ENCODE results near the gene DST. TPM values are rescaled to one million over a fixed set of nuclear protein-coding genes. Genes with fewer than 3 reads are reported as not detected.

Gene DST
- polyA plus RNA-seq, 1 of the 3 experiments (the other 2 are of a cell fraction), result 64.3 TPM

GRCh38 chr6:56521454-56521853, 121.2 kb downstream of the DST start (continued):
- TF ChIP-seq, protein P1, sequence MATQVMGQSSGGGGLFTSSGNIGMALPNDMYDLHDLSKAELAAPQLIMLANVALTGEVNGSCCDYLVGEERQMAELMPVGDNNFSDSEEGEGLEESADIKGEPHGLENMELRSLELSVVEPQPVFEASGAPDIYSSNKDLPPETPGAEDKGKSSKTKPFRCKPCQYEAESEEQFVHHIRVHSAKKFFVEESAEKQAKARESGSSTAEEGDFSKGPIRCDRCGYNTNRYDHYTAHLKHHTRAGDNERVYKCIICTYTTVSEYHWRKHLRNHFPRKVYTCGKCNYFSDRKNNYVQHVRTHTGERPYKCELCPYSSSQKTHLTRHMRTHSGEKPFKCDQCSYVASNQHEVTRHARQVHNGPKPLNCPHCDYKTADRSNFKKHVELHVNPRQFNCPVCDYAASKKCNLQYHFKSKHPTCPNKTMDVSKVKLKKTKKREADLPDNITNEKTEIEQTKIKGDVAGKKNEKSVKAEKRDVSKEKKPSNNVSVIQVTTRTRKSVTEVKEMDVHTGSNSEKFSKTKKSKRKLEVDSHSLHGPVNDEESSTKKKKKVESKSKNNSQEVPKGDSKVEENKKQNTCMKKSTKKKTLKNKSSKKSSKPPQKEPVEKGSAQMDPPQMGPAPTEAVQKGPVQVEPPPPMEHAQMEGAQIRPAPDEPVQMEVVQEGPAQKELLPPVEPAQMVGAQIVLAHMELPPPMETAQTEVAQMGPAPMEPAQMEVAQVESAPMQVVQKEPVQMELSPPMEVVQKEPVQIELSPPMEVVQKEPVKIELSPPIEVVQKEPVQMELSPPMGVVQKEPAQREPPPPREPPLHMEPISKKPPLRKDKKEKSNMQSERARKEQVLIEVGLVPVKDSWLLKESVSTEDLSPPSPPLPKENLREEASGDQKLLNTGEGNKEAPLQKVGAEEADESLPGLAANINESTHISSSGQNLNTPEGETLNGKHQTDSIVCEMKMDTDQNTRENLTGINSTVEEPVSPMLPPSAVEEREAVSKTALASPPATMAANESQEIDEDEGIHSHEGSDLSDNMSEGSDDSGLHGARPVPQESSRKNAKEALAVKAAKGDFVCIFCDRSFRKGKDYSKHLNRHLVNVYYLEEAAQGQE (IDR thresholded peaks at IDR 0.05; ENCODE audit: low read depth, low read length), result no peak
- TF ChIP-seq JUND (IDR thresholded peaks at IDR 0.05), result no peak
- TF ChIP-seq MXI1 (IDR thresholded peaks at IDR 0.05; ENCODE audit: low read depth, low read length), result no peak
- TF ChIP-seq RXRA (IDR thresholded peaks at IDR 0.05; ENCODE audit: borderline replicate concordance, low read depth), result no peak
- no peak for TF ChIP-seq FOXM1 (IDR thresholded peaks at IDR 0.05; ENCODE audit: low read depth)

- Histone ChIP-seq H2AFZ (ENCODE audit: low read depth) (no peak overlapping the region), H3K4me3 (ENCODE audit: low read depth in 2 of 2, low read length in 1 of 2) (no peak overlapping the region), H3K27me3 (ENCODE audit: insufficient read depth) (no peaks in the 10 kb centered on the region), H3K79me2 (ENCODE audit: insufficient read depth) (peaks cover 78% of the 10 kb centered on the region), H3K4me2 (no peak overlapping the region), H4K20me1 (ENCODE audit: insufficient read depth) (no peaks in the 10 kb centered on the region), H3K27ac (ENCODE audit: low read depth in 2 of 2, low read length in 1 of 2) (no peak overlapping the region), H3K9me2 (no peaks in the 10 kb centered on the region), H3K36me3 (replicated peaks in 1 of 2; ENCODE audit: control insufficient read depth in 1 of 2, insufficient read depth in 2 of 2, low read length in 1 of 2) (peaks cover 80 to 88% of the 10 kb centered on the region in 2 experiments), H3K9ac (no peak overlapping the region), H3K4me1 (ENCODE audit: control insufficient read depth in 1 of 2, insufficient read depth in 2 of 2, low read depth in 1 of 2, low read length in 1 of 2) (peaks cover 16 to 21% of the 10 kb centered on the region in 2 experiments), H3K9me3 (no peaks in the 10 kb centered on the region), H3F3A (replicated peaks; ENCODE audit: insufficient read depth) (peaks cover 24% of the 10 kb centered on the region)
- POLR2A ChIA-PET, result no interaction called here
- TF ChIP-seq MEF2A (IDR thresholded peaks at IDR 0.05; ENCODE audit: borderline replicate concordance, low read depth) (no peak), TCF12 (IDR thresholded peaks at IDR 0.05) (0 out of 2 replicates have a peak, but pooled peaks have one; percentile 21)
- DNase-seq, result no peak
- CTCF ChIA-PET, result interaction anchor here (1.0 to 1.4 kb wide), 4 partner anchors 12 to 75 kb away, joined by 3 to 5 read pairs (median 3); no protein-coding TSS in a partner anchor
- WGBS (ENCODE audit: low lambda C conversion rate), result 76% methylated on average over 1 of the region's 1 CpG
These were observed 122.5 kb downstream of the DST start for GRCh38 chr6:56520218-56520617.

GRCh38 chr6:56518995-56519767, 123.5 kb downstream of the DST start:
- Histone ChIP-seq H3F3A (replicated peaks; ENCODE audit: insufficient read depth) (peaks cover 14% of the 10 kb centered on the region), H3K27ac (ENCODE audit: low read depth in 2 of 2, low read length in 1 of 2) (no peak overlapping the region), H4K20me1 (ENCODE audit: insufficient read depth) (no peaks in the 10 kb centered on the region), H3K4me2 (no peak overlapping the region), H3K9me2 (no peaks in the 10 kb centered on the region), H3K27me3 (ENCODE audit: insufficient read depth) (no peaks in the 10 kb centered on the region), H3K4me3 (ENCODE audit: low read depth in 2 of 2, low read length in 1 of 2) (no peak overlapping the region; a peak in 1 of 4 replicates), H3K9me3 (no peaks in the 10 kb centered on the region), H3K79me2 (ENCODE audit: insufficient read depth) (peaks cover 80% of the 10 kb centered on the region), H3K36me3 (replicated peaks in 1 of 2; ENCODE audit: control insufficient read depth in 1 of 2, insufficient read depth in 2 of 2, low read length in 1 of 2) (peaks cover 85 to 98% of the 10 kb centered on the region in 2 experiments), H2AFZ (ENCODE audit: low read depth) (no peak overlapping the region), H3K9ac (no peak overlapping the region), H3K4me1 (ENCODE audit: control insufficient read depth in 1 of 2, insufficient read depth in 2 of 2, low read depth in 1 of 2, low read length in 1 of 2) (peaks cover 13 to 14% of the 10 kb centered on the region in 2 experiments)
- 77% methylated on average over 5 of the region's 5 CpGs for WGBS (ENCODE audit: low lambda C conversion rate)
- ChIA-PET CTCF (interaction anchor here (1.1 to 1.3 kb wide), 2 partner anchors 18 to 28 kb away, joined by 3 read pairs; no protein-coding TSS in a partner anchor), POLR2A (no interaction called here)
- DNase-seq, result no peak
- TF ChIP-seq NFIC (IDR thresholded peaks at IDR 0.05; ENCODE audit: borderline replicate concordance) (no peak), POLR2AphosphoS5 (IDR thresholded peaks at IDR 0.05; ENCODE audit: low read depth, low read length) (no peak), GABPA (IDR thresholded peaks at IDR 0.05; ENCODE audit: low read depth) (no peak), FOXM1 (IDR thresholded peaks at IDR 0.05; ENCODE audit: low read depth) (no peak), USF1 (IDR thresholded peaks at IDR 0.05; ENCODE audit: borderline replicate concordance, low read depth) (no peak), GATA2 (CRISPR knock-in tag; IDR thresholded peaks at IDR 0.05) (no peak), RCOR1 (IDR thresholded peaks at IDR 0.05; ENCODE audit: low read length) (no peak), RXRA (IDR thresholded peaks at IDR 0.05; ENCODE audit: borderline replicate concordance, low read depth) (no peak), NRF1 (IDR thresholded peaks at IDR 0.05; ENCODE audit: low read depth, low read length) (no peak), CTCF (IDR thresholded peaks at IDR 0.05) (no peak), SMC3 (IDR thresholded peaks at IDR 0.05; ENCODE audit: low read depth, low read length) (no peak), EZH2phosphoT487 (IDR thresholded peaks at IDR 0.05; ENCODE audit: borderline replicate concordance, low read depth) (no peak)

All from SK-N-SH (cell line).